ENCODE data around the gene ABHD12. TPM values are rescaled to one million over a fixed set of nuclear protein-coding genes. Genes with fewer than 3 reads are reported as not detected.

Gene ABHD12
- total RNA-seq, 2 donors from 2014 or later: 48.2 to 52.7 TPM

DNA sequence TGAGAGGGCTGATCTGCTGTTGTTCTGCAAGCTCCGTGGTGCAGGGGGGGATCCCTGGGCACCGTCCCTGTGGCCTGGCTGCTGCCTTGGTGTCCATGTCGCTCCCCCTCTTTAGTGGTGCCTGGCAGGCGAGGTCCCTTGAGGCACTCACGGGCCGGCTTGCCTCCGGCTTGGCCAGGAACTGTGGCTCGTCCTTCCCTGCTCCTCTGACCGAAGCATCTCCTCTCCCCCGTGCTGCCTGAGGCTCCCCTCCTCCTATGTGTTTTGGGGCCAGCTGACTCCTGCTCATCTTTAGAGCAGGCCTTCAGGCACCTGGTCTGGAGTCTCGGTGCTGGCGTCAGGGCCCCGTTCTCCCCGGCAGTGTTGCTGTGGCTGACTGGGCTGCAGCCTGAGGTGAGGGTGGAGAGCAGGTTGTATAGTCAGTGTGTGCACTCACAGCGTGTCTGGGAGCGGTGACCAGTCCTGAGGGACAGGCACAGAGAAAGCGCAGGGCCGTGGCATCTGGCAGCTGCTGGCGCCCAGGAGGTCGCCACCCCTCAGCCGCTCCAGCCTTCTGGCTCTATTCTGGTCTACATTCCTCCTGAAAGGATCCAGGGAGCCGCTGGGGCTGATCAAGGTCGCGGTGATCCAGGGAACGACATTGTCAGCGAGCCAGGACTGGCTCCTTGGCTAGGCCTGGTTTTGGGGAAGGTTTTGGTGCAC is 99.1 kb downstream of the ABHD12 start:
- TF ChIP-seq, protein P1, sequence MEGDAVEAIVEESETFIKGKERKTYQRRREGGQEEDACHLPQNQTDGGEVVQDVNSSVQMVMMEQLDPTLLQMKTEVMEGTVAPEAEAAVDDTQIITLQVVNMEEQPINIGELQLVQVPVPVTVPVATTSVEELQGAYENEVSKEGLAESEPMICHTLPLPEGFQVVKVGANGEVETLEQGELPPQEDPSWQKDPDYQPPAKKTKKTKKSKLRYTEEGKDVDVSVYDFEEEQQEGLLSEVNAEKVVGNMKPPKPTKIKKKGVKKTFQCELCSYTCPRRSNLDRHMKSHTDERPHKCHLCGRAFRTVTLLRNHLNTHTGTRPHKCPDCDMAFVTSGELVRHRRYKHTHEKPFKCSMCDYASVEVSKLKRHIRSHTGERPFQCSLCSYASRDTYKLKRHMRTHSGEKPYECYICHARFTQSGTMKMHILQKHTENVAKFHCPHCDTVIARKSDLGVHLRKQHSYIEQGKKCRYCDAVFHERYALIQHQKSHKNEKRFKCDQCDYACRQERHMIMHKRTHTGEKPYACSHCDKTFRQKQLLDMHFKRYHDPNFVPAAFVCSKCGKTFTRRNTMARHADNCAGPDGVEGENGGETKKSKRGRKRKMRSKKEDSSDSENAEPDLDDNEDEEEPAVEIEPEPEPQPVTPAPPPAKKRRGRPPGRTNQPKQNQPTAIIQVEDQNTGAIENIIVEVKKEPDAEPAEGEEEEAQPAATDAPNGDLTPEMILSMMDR (conservative IDR thresholded peaks at IDR 0.05): no peak

DNA sequence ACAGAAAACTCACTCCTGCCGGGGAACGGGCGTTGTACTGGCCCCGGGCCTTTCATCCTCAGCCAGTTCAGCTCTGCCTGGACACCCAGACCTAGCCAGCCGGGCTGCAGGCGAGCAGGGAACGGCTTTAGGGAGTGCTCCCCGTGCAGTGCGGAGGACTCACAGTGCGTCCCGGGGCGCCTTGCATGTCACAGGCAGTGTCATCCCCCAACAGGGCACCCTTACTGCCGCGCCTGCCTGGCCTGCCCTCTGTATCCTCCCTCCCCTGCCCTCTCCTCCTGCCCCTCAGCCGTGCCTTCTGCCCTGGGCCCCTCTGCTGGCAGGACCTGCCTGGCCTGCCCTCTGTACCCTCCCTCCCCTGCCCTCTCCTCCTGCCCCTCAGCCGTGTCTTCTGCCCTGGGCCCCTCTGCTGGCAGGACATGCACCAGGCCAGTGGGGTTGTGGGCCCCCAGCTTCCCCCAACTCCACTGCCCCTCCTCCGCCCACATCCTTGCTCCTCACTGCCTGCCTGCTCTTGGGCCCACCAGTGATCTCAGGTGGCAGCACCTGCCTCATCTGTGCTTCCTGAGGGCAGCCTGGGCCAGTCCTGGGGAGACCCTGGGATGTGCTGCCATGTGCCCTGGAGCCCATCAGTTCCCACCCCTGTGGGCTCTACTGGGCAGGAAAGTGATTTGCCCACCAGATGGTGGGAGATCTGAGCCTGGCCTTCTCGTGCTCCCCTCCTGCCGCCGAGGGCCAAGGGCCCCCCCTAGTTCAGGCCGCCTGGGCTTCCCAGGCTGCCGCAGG is 99.8 kb downstream of the ABHD12 start:
- Mint-ChIP-seq H3K36me3 (ENCODE audit: low read depth) (peaks cover 42% of the 10 kb centered on the region), H3K4me3 (no peak overlapping the region), H3K27ac (no peak overlapping the region), H3K27me3 (ENCODE audit: insufficient read depth) (no peaks in the 10 kb centered on the region), H3K9me3 (no peaks in the 10 kb centered on the region), H3K4me1 (peaks cover 7% of the 10 kb centered on the region)
- H3K36me3 ChIP-seq (ENCODE audit: control insufficient read depth, insufficient read depth, low read length): peaks cover 38% of the 10 kb centered on the region
- TF ChIP-seq, protein P1 (conservative IDR thresholded peaks at IDR 0.05): no peak
- no peak for DNase-seq
- no peak overlapping the region for H3K27ac ChIP-seq (ENCODE audit: low read depth, low read length)
- H3K9ac ChIP-seq (ENCODE audit: extremely low read depth, low read length, poor library complexity, severe bottlenecking): no peak overlapping the region
- WGBS, 2 experiments (ENCODE audit: insufficient coverage in 1 of 2, insufficient read length in 1 of 2): 92 to 93% methylated on average over 15 to 22 of the region's 22 CpGs
- H3K27me3 ChIP-seq (ENCODE audit: control insufficient read depth, insufficient read depth, low read length, poor library complexity, severe bottlenecking): no peaks in the 10 kb centered on the region
- H3K4me1 ChIP-seq (ENCODE audit: control insufficient read depth, insufficient read depth, low read length): peaks cover 6% of the 10 kb centered on the region
- no peaks in the 10 kb centered on the region for H3K9me3 ChIP-seq (ENCODE audit: control insufficient read depth, low read length)
- no peak overlapping the region for H3K4me3 ChIP-seq (ENCODE audit: low read length)

More for the DNA sequence above, 99.1 kb downstream of the ABHD12 start:
- Histone ChIP-seq H3K27me3 (ENCODE audit: control insufficient read depth, insufficient read depth, low read length, poor library complexity, severe bottlenecking) (no peaks in the 10 kb centered on the region), H3K9ac (ENCODE audit: extremely low read depth, low read length, poor library complexity, severe bottlenecking) (no peak overlapping the region), H3K4me1 (ENCODE audit: control insufficient read depth, insufficient read depth, low read length) (peaks cover 9% of the 10 kb centered on the region), H3K36me3 (ENCODE audit: control insufficient read depth, insufficient read depth, low read length) (peaks cover 38% of the 10 kb centered on the region), H3K4me3 (ENCODE audit: low read length) (no peak overlapping the region), H3K9me3 (ENCODE audit: control insufficient read depth, low read length) (no peaks in the 10 kb centered on the region), H3K27ac (ENCODE audit: low read depth, low read length) (no peak overlapping the region)
- H3K4me1 Mint-ChIP-seq: peaks cover 7% of the 10 kb centered on the region
- peaks cover 43% of the 10 kb centered on the region for H3K36me3 Mint-ChIP-seq (ENCODE audit: low read depth)
- WGBS, 2 experiments (ENCODE audit: insufficient coverage in 1 of 2, insufficient read length in 1 of 2): 94% methylated on average over 15 to 26 of the region's 26 CpGs
- DNase-seq: no peak
- H3K27ac Mint-ChIP-seq: peak overlapping the region; percentile 33
- no peak overlapping the region for H3K4me3 Mint-ChIP-seq
- no peaks in the 10 kb centered on the region for H3K9me3 Mint-ChIP-seq
- no peaks in the 10 kb centered on the region for H3K27me3 Mint-ChIP-seq (ENCODE audit: insufficient read depth)

DNA sequence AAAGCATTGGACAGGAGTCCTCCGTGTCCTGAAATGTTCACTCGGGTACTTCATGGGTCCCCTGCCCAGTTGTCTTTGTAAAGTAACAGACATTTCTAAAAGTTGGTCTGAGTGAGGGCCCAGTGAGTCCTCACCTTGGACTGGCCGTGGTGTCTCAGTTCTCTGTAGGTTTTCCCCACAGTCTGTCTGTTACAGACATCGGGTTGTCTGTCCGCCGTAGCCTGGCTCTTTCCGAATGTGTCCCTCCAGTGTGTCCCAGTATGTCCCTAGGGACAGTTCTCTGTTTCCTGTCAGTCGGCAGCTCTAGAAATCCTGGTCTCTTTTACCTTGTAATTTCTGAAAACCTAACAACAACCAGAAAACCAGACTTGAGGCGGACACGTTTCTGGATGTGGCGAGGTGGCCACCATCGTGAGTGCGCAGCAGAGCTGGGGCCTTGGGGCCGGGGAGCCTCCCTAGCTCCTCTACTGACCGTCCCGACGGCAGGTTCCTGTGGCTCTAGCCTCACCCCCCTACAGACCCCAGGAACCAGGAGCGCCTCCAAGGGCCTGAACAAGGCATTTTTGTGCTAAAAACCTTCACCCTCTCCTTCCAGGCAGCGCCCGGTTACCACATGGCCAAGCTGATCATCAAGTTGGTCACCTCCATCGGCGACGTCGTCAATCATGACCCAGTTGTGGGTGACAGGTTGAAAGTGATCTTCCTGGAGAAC is 100.6 kb downstream of the ABHD12 start:
- WGBS, 2 experiments (ENCODE audit: insufficient coverage in 1 of 2, insufficient read length in 1 of 2): 91 to 92% methylated on average over 16 to 24 of the region's 24 CpGs
- Mint-ChIP-seq H3K36me3 (ENCODE audit: low read depth) (peaks cover 50% of the 10 kb centered on the region), H3K27ac (peak overlapping the region; percentile 35), H3K4me1 (peaks cover 5% of the 10 kb centered on the region), H3K27me3 (ENCODE audit: insufficient read depth) (no peaks in the 10 kb centered on the region), H3K4me3 (no peak overlapping the region), H3K9me3 (no peaks in the 10 kb centered on the region)
- H3K4me1 ChIP-seq (ENCODE audit: control insufficient read depth, insufficient read depth, low read length): peaks cover 6% of the 10 kb centered on the region
- TF ChIP-seq, protein P1 (conservative IDR thresholded peaks at IDR 0.05): no peak
- no peak overlapping the region for H3K9ac ChIP-seq (ENCODE audit: extremely low read depth, low read length, poor library complexity, severe bottlenecking)
- DNase-seq: no peak
- peaks cover 44% of the 10 kb centered on the region for H3K36me3 ChIP-seq (ENCODE audit: control insufficient read depth, insufficient read depth, low read length)
- no peaks in the 10 kb centered on the region for H3K27me3 ChIP-seq (ENCODE audit: control insufficient read depth, insufficient read depth, low read length, poor library complexity, severe bottlenecking)
- no peaks in the 10 kb centered on the region for H3K9me3 ChIP-seq (ENCODE audit: control insufficient read depth, low read length)
- no peak overlapping the region for H3K27ac ChIP-seq (ENCODE audit: low read depth, low read length)
- H3K4me3 ChIP-seq (ENCODE audit: low read length): no peak overlapping the region
